ENCODE results near the gene MTR. TPM values are rescaled to one million over a fixed set of nuclear protein-coding genes. Genes with fewer than 3 reads are reported as not detected.

Gene MTR
- total and polyA plus RNA-seq, 12 donors = 5.2 to 100 (median 65.4) TPM

DNA sequence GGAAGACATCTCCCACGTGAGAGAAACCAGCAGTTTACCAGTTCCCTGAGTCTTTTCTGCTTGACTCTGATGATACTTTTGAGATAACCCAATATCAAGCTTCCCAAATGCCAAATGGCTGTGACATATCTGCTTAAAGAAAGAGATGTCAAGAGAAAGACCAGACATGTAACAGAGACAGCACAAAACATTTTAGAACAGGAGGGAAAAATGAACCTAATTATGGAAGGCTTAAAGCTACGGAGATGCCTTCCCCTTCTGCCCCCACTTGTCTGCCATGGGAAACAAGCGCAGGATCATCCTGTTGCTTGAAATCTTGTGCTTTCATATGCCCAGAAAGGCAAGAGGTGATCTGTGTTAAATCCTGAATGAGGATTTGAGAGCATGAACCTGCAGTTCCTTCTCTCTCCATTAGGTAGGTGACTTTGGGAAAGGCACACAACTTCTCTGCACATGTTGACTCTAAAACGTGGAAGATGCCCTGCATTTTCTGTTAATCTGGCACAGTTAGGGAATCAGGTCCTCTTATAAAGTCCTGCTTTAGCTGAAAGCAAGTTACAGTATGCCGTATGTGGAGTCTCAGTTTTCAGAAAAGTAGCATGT is 46.7 kb upstream of the MTR start:
- Histone ChIP-seq H3K36me3 (peaks cover 0 to 85% (median 14%) of the 10 kb centered on the region in 9 donors), H3K4me1 (peaks cover 6 to 72% (median 22%) of the 10 kb centered on the region in 9 donors), H3K27ac (peak overlapping the region; percentile 58 to 90 (median 77)), H3K4me3 (no peak overlapping the region), H3K9me3 (no peaks in the 10 kb centered on the region), H3K27me3 (no peaks in the 10 kb centered on the region)
- intact Hi-C loops (cut with DNase I) = loop anchor here in 1 of 10 donors (5.0 kb wide), 1 partner anchor 61 kb away; the partner anchor contains the start of gene ACTN2
- TF ChIP-seq, protein P1, sequence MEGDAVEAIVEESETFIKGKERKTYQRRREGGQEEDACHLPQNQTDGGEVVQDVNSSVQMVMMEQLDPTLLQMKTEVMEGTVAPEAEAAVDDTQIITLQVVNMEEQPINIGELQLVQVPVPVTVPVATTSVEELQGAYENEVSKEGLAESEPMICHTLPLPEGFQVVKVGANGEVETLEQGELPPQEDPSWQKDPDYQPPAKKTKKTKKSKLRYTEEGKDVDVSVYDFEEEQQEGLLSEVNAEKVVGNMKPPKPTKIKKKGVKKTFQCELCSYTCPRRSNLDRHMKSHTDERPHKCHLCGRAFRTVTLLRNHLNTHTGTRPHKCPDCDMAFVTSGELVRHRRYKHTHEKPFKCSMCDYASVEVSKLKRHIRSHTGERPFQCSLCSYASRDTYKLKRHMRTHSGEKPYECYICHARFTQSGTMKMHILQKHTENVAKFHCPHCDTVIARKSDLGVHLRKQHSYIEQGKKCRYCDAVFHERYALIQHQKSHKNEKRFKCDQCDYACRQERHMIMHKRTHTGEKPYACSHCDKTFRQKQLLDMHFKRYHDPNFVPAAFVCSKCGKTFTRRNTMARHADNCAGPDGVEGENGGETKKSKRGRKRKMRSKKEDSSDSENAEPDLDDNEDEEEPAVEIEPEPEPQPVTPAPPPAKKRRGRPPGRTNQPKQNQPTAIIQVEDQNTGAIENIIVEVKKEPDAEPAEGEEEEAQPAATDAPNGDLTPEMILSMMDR (IDR thresholded peaks at IDR 0.05) = peak in 1 of 9 donors; percentile 25
- no peak for ATAC-seq
- no peak for DNase-seq
- 58 to 61% methylated on average over 5 of the region's 5 CpGs for WGBS, 2 donors

GRCh38 chr1:236750928-236751327 is 44.2 kb upstream of the MTR start:
- TF ChIP-seq, protein P1 (IDR thresholded peaks at IDR 0.05) = no peak
- no peaks in the 10 kb centered on the region for H3K27me3 ChIP-seq
- peaks cover 0 to 83% (median 16%) of the 10 kb centered on the region in 9 donors for H3K36me3 ChIP-seq
- no peak overlapping the region for H3K4me3 ChIP-seq
- intact Hi-C loops (cut with DNase I) = loop anchor here in 1 of 10 donors (10.0 kb wide), 1 partner anchor 634 kb away; no protein-coding TSS in a partner anchor
- no peaks in the 10 kb centered on the region for H3K9me3 ChIP-seq
- DNase-seq (no peak), ATAC-seq (no peak)
- 62 to 72% methylated on average over 3 of the region's 3 CpGs for WGBS, 2 donors
- peaks cover 6 to 66% (median 17%) of the 10 kb centered on the region in 9 donors for H3K4me1 ChIP-seq
- H3K27ac ChIP-seq = no peak overlapping the region

GRCh38 chr1:236751385-236751784 is 43.7 kb upstream of the MTR start:
- intact Hi-C loops (cut with DNase I) = loop anchor here in 1 of 10 donors (10.0 kb wide), 1 partner anchor 633 kb away; no protein-coding TSS in a partner anchor
- ATAC-seq (no peak), DNase-seq (no peak)
- Histone ChIP-seq H3K27me3 (no peaks in the 10 kb centered on the region), H3K9me3 (no peaks in the 10 kb centered on the region), H3K27ac (peak overlapping the region in 2 of 10 donors; percentile 22 to 70), H3K4me1 (peaks cover 6 to 61% (median 17%) of the 10 kb centered on the region in 9 donors), H3K36me3 (peaks cover 0 to 83% (median 16%) of the 10 kb centered on the region in 9 donors), H3K4me3 (no peak overlapping the region)
- 77 to 79% methylated on average over 16 of the region's 16 CpGs for WGBS, 2 donors
- TF ChIP-seq, protein P1 (IDR thresholded peaks at IDR 0.05) = no peak

DNA sequence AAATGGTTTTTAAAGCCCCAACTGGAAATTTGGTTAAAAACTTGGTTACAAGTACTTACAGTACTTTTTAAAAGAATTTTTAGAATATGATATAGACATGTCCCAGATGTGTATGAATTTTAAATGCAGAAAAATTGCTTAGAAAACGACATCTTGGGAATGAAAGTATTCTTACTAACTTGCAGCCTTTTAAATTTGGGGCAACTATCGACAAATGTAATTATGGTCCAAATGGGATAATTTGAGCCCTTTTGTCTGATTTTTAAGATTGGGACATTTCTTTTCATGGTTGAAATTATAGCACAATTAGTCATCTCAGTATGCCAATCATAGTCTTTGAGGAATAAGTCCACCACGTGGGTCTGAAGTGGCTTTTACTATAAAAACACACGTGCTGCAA is 43.2 kb upstream of the MTR start:
- intact Hi-C loops (cut with DNase I) = loop anchor here in 1 of 10 donors (10.0 kb wide), 1 partner anchor 633 kb away; no protein-coding TSS in a partner anchor
- no peak overlapping the region for H3K4me3 ChIP-seq
- 62 to 63% methylated on average over 4 of the region's 4 CpGs for WGBS, 2 donors
- TF ChIP-seq, protein P1 (IDR thresholded peaks at IDR 0.05) = no peak
- no peaks in the 10 kb centered on the region for H3K27me3 ChIP-seq
- peaks cover 0 to 83% (median 16%) of the 10 kb centered on the region in 9 donors for H3K36me3 ChIP-seq
- DNase-seq (no peak), ATAC-seq (no peak)
- no peaks in the 10 kb centered on the region for H3K9me3 ChIP-seq
- peaks cover 6 to 58% (median 16%) of the 10 kb centered on the region in 9 donors for H3K4me1 ChIP-seq
- peak overlapping the region in 1 of 10 donors; percentile 70 for H3K27ac ChIP-seq

All from heart right ventricle (tissue), 16 donors.